H1 (cell line): ENCODE data around the gene MUC5B. TPM values are rescaled to one million over a fixed set of nuclear protein-coding genes. Genes with fewer than 3 reads are reported as not detected.

ENCODE experiments used
- CTCF ChIA-PET: fragments of 300-600 bp; sonication (Branson Sonifier 250); formaldehyde crosslinking; loops from one replicate; lab custom pipeline; 2021; ENCODE audit not compliant: partially characterized antibody; lab: Charles Lee
- POLR2A ChIA-PET: fragments of 300-600 bp; sonication (Branson Sonifier 250); formaldehyde crosslinking; loops from one replicate; lab custom pipeline; 2021; ENCODE audit warnings: inconsistent platforms; ENCODE audit not compliant: partially characterized antibody; lab: Charles Lee
- DNase-seq, 2 experiments: peaks; one replicate each; pipeline versions ENCODE4 v3.0.0 to v3.0.0-alpha.2; 2010 to 2022; ENCODE audit warnings: low spot score in 2 of 2, low read depth in 1 of 2, mixed read lengths in 1 of 2
- FAIRE-seq: peaks from 2 replicates; lab custom pipeline; 2011; peaks lifted over from hg19 to GRCh38; lab: Jason Lieb, UNC
- H2AFZ ChIP-seq: 2 replicates; pipeline ENCODE4 v1.8.1; 2012; ENCODE audit warnings: low read length, inconsistent platforms
- H2AK5ac ChIP-seq: 2 replicates; pipeline ENCODE4 v1.6.1; 2013; ENCODE audit warnings: low read depth, low read length
- H2BK120ac ChIP-seq: replicated peaks from 2 replicates; pipeline ENCODE3; 2013; ENCODE audit warnings: low read depth, low read length, inconsistent platforms
- H2BK12ac ChIP-seq: 2 replicates; pipeline ENCODE4 v1.6.1; 2013; ENCODE audit warnings: low read depth, low read length
- H2BK15ac ChIP-seq: 2 replicates; pipeline ENCODE4 v1.6.1; 2013; ENCODE audit warnings: low read length
- H2BK20ac ChIP-seq: 2 replicates; pipeline ENCODE4 v1.6.1; 2013; ENCODE audit warnings: low read length
- H2BK5ac ChIP-seq: 2 replicates; pipeline ENCODE4 v1.6.1; 2013; ENCODE audit warnings: low read depth, low read length
- H3K14ac ChIP-seq: 2 replicates; pipeline ENCODE4 v1.6.1; 2013; ENCODE audit warnings: inconsistent platforms; ENCODE audit not compliant: insufficient read length
- H3K18ac ChIP-seq: 2 replicates; pipeline ENCODE4 v1.6.1; 2013; ENCODE audit warnings: low read length; ENCODE audit errors: extremely low read depth
- H3K23ac ChIP-seq: 2 replicates; pipeline ENCODE4 v1.6.1; 2013; ENCODE audit warnings: inconsistent platforms; ENCODE audit not compliant: insufficient read length
- H3K23me2 ChIP-seq: 2 replicates; pipeline ENCODE4 v1.6.1; 2013; ENCODE audit warnings: low read depth, low read length
- H3K27ac ChIP-seq: 2 replicates; pipeline ENCODE4 v1.6.1; 2011; ENCODE audit warnings: low read depth, low read length, inconsistent platforms
- H3K27me3 ChIP-seq, 4 experiments: replicated peaks in 1 of 4; 1 replicate in 1 of 4; 2 replicates in 3 of 4; pipeline versions ENCODE4 v1.6.1 to v1.8.1; 2011 to 2013; ENCODE audit warnings: low read length in 3 of 4, mild to moderate bottlenecking in 3 of 4, inconsistent platforms in 2 of 4, mixed read lengths in 2 of 4, moderate library complexity in 1 of 4; ENCODE audit not compliant: control insufficient read depth in 3 of 4, insufficient read depth in 3 of 4; ENCODE audit errors: extremely low read depth in 1 of 4
- H3K36me3 ChIP-seq, 4 experiments: 2 replicates each; pipeline versions ENCODE4 v1.6.1 to v1.8.1; 2011 to 2013; ENCODE audit warnings: mild to moderate bottlenecking in 4 of 4, low read length in 3 of 4, moderate library complexity in 2 of 4, control low read depth in 1 of 4, inconsistent platforms in 1 of 4; ENCODE audit not compliant: insufficient read depth in 4 of 4, control insufficient read depth in 2 of 4
- H3K4ac ChIP-seq: replicated peaks from 2 replicates; pipeline ENCODE3; 2013; ENCODE audit warnings: low read length, low read depth, mixed read lengths, inconsistent platforms; ENCODE audit not compliant: insufficient read length
- H3K4me1 ChIP-seq, 4 experiments: replicated peaks in 1 of 4; 1 replicate in 1 of 4; 2 replicates in 3 of 4; pipeline versions ENCODE4 v1.6.1 to v1.8.1; 2011 to 2013; ENCODE audit warnings: low read length in 3 of 4, inconsistent platforms in 2 of 4, mixed read lengths in 1 of 4; ENCODE audit not compliant: insufficient read depth in 4 of 4, control insufficient read depth in 3 of 4
- H3K4me2 ChIP-seq, 2 experiments: 2 replicates each; pipeline versions ENCODE4 v1.6.1 to v1.8.1; 2011 to 2013; ENCODE audit warnings: low read depth in 2 of 2, low read length in 2 of 2, control low read depth in 1 of 2, inconsistent platforms in 1 of 2, mild to moderate bottlenecking in 1 of 2; ENCODE audit not compliant: insufficient read depth in 1 of 2
- H3K4me3 ChIP-seq, 4 experiments: fragments of 200-600, 300-600 bp in 1 of 4; sonication (generic), shearing (Covaris generic), sonication (Bioruptor Twin) in 1 of 4; 2 replicates each; pipeline versions ENCODE4 v1.5.1 to v1.8.1; 2011 to 2016; ENCODE audit warnings: low read length in 4 of 4, low read depth in 3 of 4, control low read depth in 2 of 4, inconsistent platforms in 2 of 4, mild to moderate bottlenecking in 2 of 4, mixed read lengths in 1 of 4, moderate library complexity in 1 of 4; ENCODE audit not compliant: insufficient read depth in 2 of 4; ENCODE audit errors: extremely low read depth in 1 of 4
- H3K56ac ChIP-seq: replicated peaks from 2 replicates; pipeline ENCODE3; 2013; ENCODE audit warnings: low read depth, mild to moderate bottlenecking, mixed read lengths, low read length, inconsistent platforms; ENCODE audit not compliant: insufficient read length
- H3K79me1 ChIP-seq: 2 replicates; pipeline ENCODE4 v1.6.1; 2013; ENCODE audit warnings: low read depth, low read length, control low read depth
- H3K79me2 ChIP-seq, 2 experiments: 2 replicates each; pipeline versions ENCODE4 v1.6.1 to v1.8.1; 2012 to 2013; ENCODE audit warnings: low read length in 2 of 2, mild to moderate bottlenecking in 2 of 2, inconsistent platforms in 1 of 2; ENCODE audit not compliant: insufficient read depth in 2 of 2, control insufficient read depth in 1 of 2
- H3K9ac ChIP-seq, 4 experiments: replicated peaks in 1 of 4; 1 replicate in 1 of 4; 2 replicates in 3 of 4; pipeline versions ENCODE4 v1.6.1 to v1.8.1; 2011 to 2013; ENCODE audit warnings: low read depth in 3 of 4, low read length in 3 of 4, control low read depth in 2 of 4, mild to moderate bottlenecking in 2 of 4, moderate library complexity in 2 of 4, inconsistent platforms in 1 of 4; ENCODE audit errors: extremely low read depth in 1 of 4
- H3K9me3 ChIP-seq, 2 experiments: 2 replicates each; pipeline versions ENCODE4 v1.6.1 to v1.8.1; 2012 to 2013; ENCODE audit warnings: mild to moderate bottlenecking in 2 of 2, moderate library complexity in 2 of 2, control low read depth in 1 of 2, inconsistent platforms in 1 of 2, low read depth in 1 of 2, low read length in 1 of 2, mixed read lengths in 1 of 2; ENCODE audit not compliant: insufficient read depth in 2 of 2
- H4K20me1 ChIP-seq, 2 experiments: replicated peaks in 1 of 2; 2 replicates each; pipeline versions ENCODE3 to v1.8.1; 2011 to 2013; ENCODE audit warnings: inconsistent platforms in 2 of 2, low read length in 2 of 2, mild to moderate bottlenecking in 1 of 2; ENCODE audit not compliant: insufficient read depth in 2 of 2, control insufficient read depth in 1 of 2
- H4K5ac ChIP-seq: 2 replicates; pipeline ENCODE4 v1.6.1; 2013; ENCODE audit warnings: low read length, low read depth, mixed read lengths, inconsistent platforms; ENCODE audit not compliant: insufficient read length
- H4K8ac ChIP-seq: 2 replicates; pipeline ENCODE4 v1.8.0; 2013; ENCODE audit warnings: mild to moderate bottlenecking, moderate library complexity, low read length, inconsistent platforms; ENCODE audit not compliant: insufficient read depth; ENCODE audit errors: extremely low read depth
- H4K91ac ChIP-seq: replicated peaks from 2 replicates; pipeline ENCODE3; 2013; ENCODE audit warnings: low read length, mixed read lengths, inconsistent platforms; ENCODE audit not compliant: insufficient read length
- CBX5 ChIP-seq: fragments of 300-800, 300-1000 bp; sonication (generic); IDR thresholded peaks from 2 replicates; pipeline ENCODE4 v1.7.1; 2016; ENCODE audit warnings: antibody characterized with exemption, low read length, low read depth
- CBX8 ChIP-seq: fragments of 300-800, 300-1000 bp; sonication (generic); IDR thresholded peaks from 2 replicates; pipeline ENCODE4 v1.7.1; 2016; ENCODE audit warnings: low read depth, low read length, borderline replicate concordance
- CHD2 ChIP-seq: IDR thresholded peaks from 2 replicates; pipeline ENCODE4 v1.6.1; 2012; ENCODE audit warnings: low read length, improper control_type of control experiment
- EGR1 ChIP-seq: IDR thresholded peaks from 2 replicates; pipeline ENCODE4 v1.6.1; 2011; ENCODE audit warnings: low read depth, low read length, borderline replicate concordance
- EZH2 ChIP-seq: fragments of 200-600 bp; sonication (generic); IDR thresholded peaks from 2 replicates; pipeline ENCODE4 v1.7.1; 2012; ENCODE audit warnings: low read depth, mild to moderate bottlenecking, moderate library complexity, low read length, inconsistent platforms; ENCODE audit not compliant: severe bottlenecking
- GABPA ChIP-seq: IDR thresholded peaks from 2 replicates; pipeline ENCODE4 v1.6.1; 2011; ENCODE audit warnings: mild to moderate bottlenecking, low read length, moderate library complexity, borderline replicate concordance; ENCODE audit not compliant: insufficient read depth
- HDAC6 ChIP-seq: IDR thresholded peaks from one replicate; pipeline ENCODE4 v1.7.1; 2012; ENCODE audit warnings: low read depth, mild to moderate bottlenecking, inconsistent platforms, low read length, moderate library complexity
- KDM4A ChIP-seq: IDR thresholded peaks from one replicate; pipeline ENCODE4 v1.7.1; 2012; ENCODE audit warnings: low read depth, mild to moderate bottlenecking, moderate library complexity, low read length, inconsistent platforms; ENCODE audit not compliant: severe bottlenecking
- KDM5A ChIP-seq: fragments of 200-600 bp; IDR thresholded peaks from 2 replicates; pipeline ENCODE4 v1.7.1; 2012; ENCODE audit warnings: mild to moderate bottlenecking, low read length, inconsistent platforms, mixed read lengths
- MAFK ChIP-seq: IDR thresholded peaks from 2 replicates; pipeline ENCODE4 v1.6.1; 2012; ENCODE audit warnings: low read depth, mild to moderate bottlenecking, improper control_type of control experiment, low read length
- TEAD4 ChIP-seq: IDR thresholded peaks from 2 replicates; pipeline ENCODE4 v1.6.1; 2012; ENCODE audit warnings: low read depth, low read length, inconsistent platforms, mixed read lengths
- YY1 ChIP-seq: IDR thresholded peaks from 2 replicates; pipeline ENCODE4 v1.6.1; 2011; ENCODE audit warnings: low read depth, mild to moderate bottlenecking, low read length
- WGBS, 2 experiments: shearing (Covaris generic) in 1 of 2; methylation state at CpG; one replicate each; pipeline versions ENCODE4 v1.1.6 to v1.1.7; 2013 to 2015; ENCODE audit warnings: low lambda C conversion rate in 2 of 2, mixed read lengths in 2 of 2, inconsistent platforms in 1 of 2, low coverage in 1 of 2, missing lambda C conversion rate in 1 of 2; ENCODE audit not compliant: insufficient replicate concordance in 2 of 2, insufficient coverage in 1 of 2, insufficient read length in 1 of 2; ENCODE audit errors: extremely low coverage in 1 of 2, missing lambda C conversion rate in 1 of 2; 5-methylcytosine and 5-hydroxymethylcytosine counted together
- polyA plus RNA-seq, 7 experiments: library from polyadenylated mRNA; depleted of rRNA in 3 of 7; stranded (reverse) in 5 of 7; unstranded in 2 of 7; fragments of >200 nt in 5 of 7; fragments of 200-250 nt in 2 of 7; gene quantifications; 1 replicate in 5 of 7; 2 replicates in 1 of 7; 4 replicates in 1 of 7; pipeline versions ENCODE4 v1.2.1 to v1.2.3, GENCODE V29; 2011 to 2013; ENCODE audit warnings: missing spikeins in 2 of 7, mixed read lengths in 2 of 7
- total RNA-seq: library from RNA; stranded (reverse); fragmentation: NEBNext Ultra II Directional; extraction: Animal tissue kit (Norgen Biotek cat#: 25700); gene quantifications from 2 replicates; pipeline ENCODE4 v1.2.1, GENCODE V29; 2021

Gene MUC5B
- total and polyA plus RNA-seq, 2 of the 8 experiments (the other 6 are each of a cell fraction or from before 2014, with no cell fraction given): 0.02 to 0.03 TPM

DNA sequence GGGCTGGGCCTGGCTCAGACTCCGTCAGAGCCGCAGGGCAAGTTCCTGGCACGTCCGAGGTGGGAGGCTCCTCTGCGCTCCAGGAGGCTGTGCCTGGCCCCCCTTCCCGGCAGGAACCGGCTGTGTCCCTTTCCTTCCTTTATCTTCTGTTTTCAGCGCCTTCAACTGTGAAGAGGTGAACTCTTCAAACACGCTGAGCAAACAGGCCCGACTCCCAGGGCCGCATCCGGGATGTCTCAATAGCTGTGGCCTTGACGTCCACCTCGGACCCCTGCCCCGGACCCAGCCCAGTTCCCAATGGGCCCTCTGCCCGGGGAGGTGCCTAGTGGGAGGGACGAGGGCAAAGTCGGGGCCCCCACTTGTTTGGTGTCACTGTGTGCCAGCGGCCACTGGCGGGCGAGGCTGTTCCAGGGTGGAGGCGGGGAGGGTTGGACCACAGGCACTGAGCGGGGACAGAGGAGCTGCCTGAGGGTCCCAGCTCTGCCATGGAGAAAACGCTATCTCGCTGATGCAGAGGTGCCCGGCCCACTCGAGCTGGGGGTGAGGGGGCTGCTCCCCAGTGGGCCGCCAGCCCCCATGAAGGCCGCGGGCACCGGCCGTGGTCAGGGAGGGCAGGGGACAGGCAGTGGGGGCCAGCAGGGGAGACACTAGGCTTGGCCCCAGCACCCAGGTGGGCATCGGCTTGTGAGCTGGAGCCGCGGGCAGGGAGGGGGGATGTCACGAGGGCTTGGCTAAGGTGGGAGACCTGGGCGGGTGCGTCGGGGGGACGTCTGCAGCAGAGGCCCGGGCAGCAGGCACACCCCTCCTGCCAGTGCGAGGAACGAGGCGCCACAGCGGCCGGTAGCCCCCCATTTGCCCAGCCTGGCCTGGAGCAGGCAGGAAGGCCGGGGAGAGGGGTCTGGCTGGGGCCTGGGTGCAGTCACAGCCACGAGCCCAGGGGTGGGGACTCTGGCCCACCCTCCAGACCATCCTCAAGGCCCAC, 2.7 kb upstream of the MUC5B start:
- DNase-seq: peak in 1 of 2 experiments; percentile 41
- TF ChIP-seq GABPA: no peak
- TF ChIP-seq CBX8: no peak
- TF ChIP-seq CBX5: no peak
- TF ChIP-seq MAFK: no peak
- no peak for TF ChIP-seq EZH2
- no peak for TF ChIP-seq EGR1
- no peak for TF ChIP-seq KDM5A
- TF ChIP-seq YY1: no peak
- no peak for TF ChIP-seq TEAD4
- no peak for TF ChIP-seq CHD2
- no peak for TF ChIP-seq HDAC6
- no peak for TF ChIP-seq KDM4A

More for the DNA sequence above, 2.7 kb upstream of the MUC5B start:
- Histone ChIP-seq H3K18ac (no peak overlapping the region), H3K4me2 (no peak overlapping the region), H3K23ac (no peak overlapping the region), H2AFZ (no peak overlapping the region), H4K91ac (no peak overlapping the region), H2BK15ac (no peak overlapping the region), H2BK120ac (no peak overlapping the region), H3K79me1 (no peaks in the 10 kb centered on the region), H2BK20ac (no peak overlapping the region), H2AK5ac (no peak overlapping the region), H3K27me3 (no peaks in the 10 kb centered on the region; a peak in 1 of 7 replicates), H3K27ac (no peak overlapping the region), H3K23me2 (no peaks in the 10 kb centered on the region), H3K4me1 (peaks cover 0 to 11% (median 5%) of the 10 kb centered on the region in 4 experiments; a peak in 6 of 7 replicates), H3K56ac (no peak overlapping the region), H4K5ac (no peak overlapping the region), H3K79me2 (no peaks in the 10 kb centered on the region), H3K14ac (no peak overlapping the region), H3K9me3 (peaks cover 0 to 3% of the 10 kb centered on the region in 2 experiments; a peak in 1 of 4 replicates), H4K8ac (peak overlapping the region; percentile 89; the same call in 1 of the 2 replicates), H3K4me3 (no peak overlapping the region), H4K20me1 (no peaks in the 10 kb centered on the region), H2BK12ac (no peak overlapping the region), H3K9ac (no peak overlapping the region), H3K36me3 (no peaks in the 10 kb centered on the region), H3K4ac (no peak overlapping the region), H2BK5ac (no peak overlapping the region)
- no peak for FAIRE-seq
- 83% methylated on average over 27 of the region's 48 CpGs; no CpG with 5 or more reads in 1 of the 2 experiments for WGBS, 2 experiments
- POLR2A ChIA-PET: interaction anchor here (0.8 kb wide), 1 partner anchor 349 kb away, joined by 5 read pairs; no protein-coding TSS in a partner anchor
- CTCF ChIA-PET: interaction anchor here (0.7 to 1.8 kb wide), 5 partner anchors 10 to 100 kb away, joined by 3 to 5 read pairs (median 3); no protein-coding TSS in a partner anchor
